HG03025 (cell line): ENCODE results near the gene DNTT.

Experiments used
- ATAC-seq: cut with Tn5 transposase; IDR thresholded peaks from one replicate; pipeline ENCODE4 v1.9.1; 2021; ENCODE audit warnings: mild to moderate bottlenecking, moderate library complexity; ENCODE audit not compliant: unreplicated experiment, low FRiP score

The DNTT gene

GRCh38 chr10:96339956-96340904 is 36.0 kb downstream of the DNTT start:
- ATAC-seq, result no peak

- no peak for ATAC-seq
Observed at GRCh38 chr10:96341219-96342182, 37.3 kb downstream of the DNTT start.

GRCh38 chr10:96342402-96342801 is 38.2 kb downstream of the DNTT start:
- ATAC-seq, result no peak

- ATAC-seq, result no peak
Observed at GRCh38 chr10:96344178-96344577, 39.9 kb downstream of the DNTT start.

- no peak for ATAC-seq
Observed at GRCh38 chr10:96345222-96345621, 41.0 kb downstream of the DNTT start.

- no peak for ATAC-seq
Observed at GRCh38 chr10:96346295-96346694, 42.1 kb downstream of the DNTT start.

GRCh38 chr10:96352027-96352426 is 47.8 kb downstream of the DNTT start:
- no peak for ATAC-seq

- ATAC-seq, result no peak
Observed at GRCh38 chr10:96352582-96352981, 48.3 kb downstream of the DNTT start.

GRCh38 chr10:96357038-96357620 is 52.9 kb downstream of the DNTT start:
- ATAC-seq, result no peak

- ATAC-seq, result no peak
Observed at GRCh38 chr10:96358851-96359540, 54.8 kb downstream of the DNTT start, which contains the start of gene OPALIN. OPALIN (minus strand) TSS chr10:96359002; CDS start chr10:96358896, 106 bp downstream.

- ATAC-seq, result no peak
Observed at GRCh38 chr10:96359616-96360015, 55.4 kb downstream of the DNTT start.

GRCh38 chr10:96360331-96360730 is 56.1 kb downstream of the DNTT start:
- no peak for ATAC-seq

- no peak for ATAC-seq
Observed at GRCh38 chr10:96360766-96361165, 56.5 kb downstream of the DNTT start.

- no peak for ATAC-seq
Observed at GRCh38 chr10:96365571-96365970, 61.3 kb downstream of the DNTT start.

- no peak for ATAC-seq
Observed at GRCh38 chr10:96366508-96366907, 62.3 kb downstream of the DNTT start.

GRCh38 chr10:96367470-96367869 is 63.2 kb downstream of the DNTT start:
- ATAC-seq, result no peak

- no peak for ATAC-seq
Observed at GRCh38 chr10:96368971-96369370, 64.7 kb downstream of the DNTT start.

- ATAC-seq, result no peak
Observed at GRCh38 chr10:96369890-96370583, 65.8 kb downstream of the DNTT start.

GRCh38 chr10:96370584-96371157 is 66.4 kb downstream of the DNTT start:
- no peak for ATAC-seq
